Upper lobe of left lung (tissue), 4 donors: ENCODE results near the gene GNPTG.

Source experiments
- CTCF ChIP-seq, 6 experiments: fragments of 450-650 bp in 4 of 6; fragments of 200-600 bp in 2 of 6; sonication (generic) in 2 of 6; IDR thresholded peaks; one replicate each; pipeline ENCODE4 v1.5.1; 2016 to 2019; ENCODE audit warnings: antibody characterized with exemption in 6 of 6
- POLR2A ChIP-seq, 4 donors: fragments of 450-650 bp; IDR thresholded peaks; one replicate each; pipeline ENCODE4 v1.5.1; 2016 to 2017; ENCODE audit warnings: antibody characterized with exemption in 4 of 4, mild to moderate bottlenecking in 2 of 4

GRCh38 chr16:1381612-1382406 is 30.1 kb downstream of the GNPTG start:
- TF ChIP-seq CTCF (IDR thresholded peaks at IDR 0.05) (no peak), POLR2A (IDR thresholded peaks at IDR 0.05) (no peak)
